ENCODE measurements around the gene SYNGR3. TPM values are rescaled to one million over a fixed set of nuclear protein-coding genes. Genes with fewer than 3 reads are reported as not detected.

SYNGR3 gene
- total RNA-seq, 1 donor from 2014 or later, result 8.3 TPM

- TF ChIP-seq POLR2AphosphoS5 (IDR thresholded peaks at IDR 0.05; ENCODE audit: insufficient read depth in 1 of 2, low read depth in 1 of 2) (no peak), POLR2A (IDR thresholded peaks at IDR 0.05) (no peak)
- TF ChIP-seq, protein P1, sequence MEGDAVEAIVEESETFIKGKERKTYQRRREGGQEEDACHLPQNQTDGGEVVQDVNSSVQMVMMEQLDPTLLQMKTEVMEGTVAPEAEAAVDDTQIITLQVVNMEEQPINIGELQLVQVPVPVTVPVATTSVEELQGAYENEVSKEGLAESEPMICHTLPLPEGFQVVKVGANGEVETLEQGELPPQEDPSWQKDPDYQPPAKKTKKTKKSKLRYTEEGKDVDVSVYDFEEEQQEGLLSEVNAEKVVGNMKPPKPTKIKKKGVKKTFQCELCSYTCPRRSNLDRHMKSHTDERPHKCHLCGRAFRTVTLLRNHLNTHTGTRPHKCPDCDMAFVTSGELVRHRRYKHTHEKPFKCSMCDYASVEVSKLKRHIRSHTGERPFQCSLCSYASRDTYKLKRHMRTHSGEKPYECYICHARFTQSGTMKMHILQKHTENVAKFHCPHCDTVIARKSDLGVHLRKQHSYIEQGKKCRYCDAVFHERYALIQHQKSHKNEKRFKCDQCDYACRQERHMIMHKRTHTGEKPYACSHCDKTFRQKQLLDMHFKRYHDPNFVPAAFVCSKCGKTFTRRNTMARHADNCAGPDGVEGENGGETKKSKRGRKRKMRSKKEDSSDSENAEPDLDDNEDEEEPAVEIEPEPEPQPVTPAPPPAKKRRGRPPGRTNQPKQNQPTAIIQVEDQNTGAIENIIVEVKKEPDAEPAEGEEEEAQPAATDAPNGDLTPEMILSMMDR (IDR thresholded peaks at IDR 0.05), result no peak
- Histone ChIP-seq H3K9me3 (no peaks in the 10 kb centered on the region), H3K27ac (peak overlapping the region; percentile 53), H3K27me3 (no peaks in the 10 kb centered on the region), H3K4me1 (peaks cover 28% of the 10 kb centered on the region), H3K4me3 (peak overlapping the region; percentile 59 to 87), H3K36me3 (peaks cover 0 to 13% of the 10 kb centered on the region in 2 donors)
- intact Hi-C loops (cut with DNase I), result no loop called here
- no peak for DNase-seq (ENCODE audit: extremely low spot score in 2 of 2)
These were observed 5.2 kb upstream of the SYNGR3 start for GRCh38 chr16:1984347-1985225.

DNA sequence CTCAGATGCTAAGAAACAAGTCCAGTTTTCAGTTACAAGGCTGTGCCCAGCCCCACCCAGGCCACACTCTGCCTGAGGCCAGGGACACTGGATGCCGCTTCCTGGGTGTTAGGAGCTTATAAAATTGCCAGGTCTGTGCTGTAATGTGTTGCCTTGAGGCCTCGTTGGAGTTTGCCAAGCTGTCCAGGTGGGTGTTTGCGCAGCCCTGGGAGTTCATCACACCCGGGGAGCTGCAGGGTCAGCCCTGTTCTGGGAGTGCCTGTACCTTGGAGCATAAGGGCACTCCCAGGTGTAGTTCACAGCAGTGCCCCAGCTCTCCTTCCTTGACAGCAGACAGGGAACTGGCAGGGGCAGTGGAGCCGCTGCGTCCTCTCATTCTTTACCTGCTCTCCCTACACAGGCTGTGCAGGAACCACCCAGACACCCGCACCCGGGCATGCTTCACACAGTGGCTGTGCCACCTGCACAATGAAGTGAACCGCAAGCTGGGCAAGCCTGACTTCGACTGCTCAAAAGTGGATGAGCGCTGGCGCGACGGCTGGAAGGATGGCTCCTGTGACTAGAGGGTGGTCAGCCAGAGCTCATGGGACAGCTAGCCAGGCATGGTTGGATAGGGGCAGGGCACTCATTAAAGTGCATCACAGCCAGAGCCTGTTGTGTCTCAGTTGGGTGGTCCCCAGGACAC, 4.2 kb upstream of the SYNGR3 start:
- TF ChIP-seq POLR2AphosphoS5 (IDR thresholded peaks at IDR 0.05; ENCODE audit: insufficient read depth in 1 of 2, low read depth in 1 of 2) (no peak), POLR2A (IDR thresholded peaks at IDR 0.05) (no peak)
- TF ChIP-seq, protein P1 (IDR thresholded peaks at IDR 0.05), result no peak
- peaks cover 27% of the 10 kb centered on the region for H3K4me1 ChIP-seq
- no peaks in the 10 kb centered on the region for H3K9me3 ChIP-seq
- intact Hi-C loops (cut with DNase I), result no loop called here
- peaks cover 0 to 13% of the 10 kb centered on the region in 2 donors for H3K36me3 ChIP-seq
- no peak overlapping the region for H3K27ac ChIP-seq
- peaks cover under 1% of the 10 kb centered on the region for H3K27me3 ChIP-seq
- DNase-seq (ENCODE audit: extremely low spot score in 2 of 2), result no peak
- no peak overlapping the region for H3K4me3 ChIP-seq

DNA sequence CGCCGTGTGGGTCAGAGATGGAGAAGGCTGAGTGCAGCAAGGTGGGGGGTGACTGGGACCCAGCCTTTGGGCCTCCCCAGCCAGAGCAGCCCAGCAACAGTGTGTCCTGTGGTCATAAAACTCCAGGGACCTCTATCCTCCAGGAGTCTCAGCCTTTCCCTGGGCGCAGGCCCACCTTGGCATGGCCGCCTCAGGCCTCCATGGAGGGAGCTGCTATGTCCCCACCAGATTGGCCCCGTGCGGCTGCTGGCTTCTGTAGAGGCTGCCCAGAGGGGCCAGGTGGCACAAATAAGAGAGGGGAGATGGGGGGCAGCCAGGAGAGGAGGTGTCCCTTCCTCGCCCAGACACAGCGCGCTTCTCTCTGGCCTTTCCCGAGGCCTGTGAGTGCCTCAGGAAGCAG, 2.6 kb upstream of the SYNGR3 start:
- intact Hi-C loops (cut with DNase I), result no loop called here
- peaks cover 0 to 13% of the 10 kb centered on the region in 2 donors for H3K36me3 ChIP-seq
- H3K4me3 ChIP-seq, result no peak overlapping the region
- peaks cover 9% of the 10 kb centered on the region for H3K27me3 ChIP-seq
- H3K27ac ChIP-seq, result no peak overlapping the region
- TF ChIP-seq, protein P1 (IDR thresholded peaks at IDR 0.05), result no peak
- no peak for DNase-seq (ENCODE audit: extremely low spot score in 2 of 2)
- H3K4me1 ChIP-seq, result peaks cover 43% of the 10 kb centered on the region
- H3K9me3 ChIP-seq, result no peaks in the 10 kb centered on the region

- peak overlapping the region; percentile 20 to 25 for H3K4me3 ChIP-seq
- H3K4me1 ChIP-seq, result peaks cover 29% of the 10 kb centered on the region
- H3K27me3 ChIP-seq, result peaks cover 9% of the 10 kb centered on the region
- no peaks in the 10 kb centered on the region for H3K9me3 ChIP-seq
- intact Hi-C loops (cut with DNase I), result no loop called here
- no peak overlapping the region for H3K27ac ChIP-seq
- TF ChIP-seq POLR2A (IDR thresholded peaks at IDR 0.05) (no peak), POLR2AphosphoS5 (IDR thresholded peaks at IDR 0.05; ENCODE audit: insufficient read depth in 1 of 2, low read depth in 1 of 2) (no peak)
- TF ChIP-seq, protein P1 (IDR thresholded peaks at IDR 0.05), result no peak
- no peak for DNase-seq (ENCODE audit: extremely low spot score in 2 of 2)
- H3K36me3 ChIP-seq, result peaks cover 0 to 13% of the 10 kb centered on the region in 2 donors
These were observed 256 bp downstream of the SYNGR3 start for GRCh38 chr16:1990101-1990350.
